Activated CD4-positive, alpha-beta T cell treated with anti-CD3 and anti-CD28 coated beads, Interleukin-2, amount 50 U/mL, for 4 hours (primary cell): ENCODE data around the gene PIBF1.
"Not testable (repeated sequence)": the region's sequence is repeated elsewhere in the genome, so short reads cannot be mapped to it uniquely, and the experiment has no call there.

Experiments
- DNase-seq, 2 experiments: peaks; one replicate each; pipeline ENCODE4 v3.0.0-alpha.2; 2020

PIBF1 gene

DNA sequence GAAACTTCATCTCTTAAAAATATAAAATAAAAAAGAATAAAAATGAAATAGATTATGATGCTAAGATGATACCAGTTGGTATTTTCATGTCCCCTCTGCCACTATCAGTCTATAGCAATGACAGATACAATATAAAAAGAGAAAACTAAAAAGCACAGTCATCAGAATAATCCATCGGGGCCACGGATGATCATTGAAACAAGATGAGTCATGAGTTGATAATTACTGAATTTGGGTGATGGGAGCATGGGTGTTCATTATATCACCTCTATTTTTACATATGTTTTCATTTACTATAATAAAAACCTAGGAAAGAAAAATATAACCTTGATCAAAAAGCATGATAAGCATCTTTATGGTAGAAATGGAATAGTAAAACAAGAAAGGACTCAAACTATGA is 41.1 kb downstream of the PIBF1 start:
- DNase-seq, result no peak

- no peak for DNase-seq
Observed at GRCh38 chr13:72823724-72824123, 41.8 kb downstream of the PIBF1 start.

- DNase-seq, result no peak
Observed at GRCh38 chr13:72834601-72835000, 52.7 kb downstream of the PIBF1 start.

DNA sequence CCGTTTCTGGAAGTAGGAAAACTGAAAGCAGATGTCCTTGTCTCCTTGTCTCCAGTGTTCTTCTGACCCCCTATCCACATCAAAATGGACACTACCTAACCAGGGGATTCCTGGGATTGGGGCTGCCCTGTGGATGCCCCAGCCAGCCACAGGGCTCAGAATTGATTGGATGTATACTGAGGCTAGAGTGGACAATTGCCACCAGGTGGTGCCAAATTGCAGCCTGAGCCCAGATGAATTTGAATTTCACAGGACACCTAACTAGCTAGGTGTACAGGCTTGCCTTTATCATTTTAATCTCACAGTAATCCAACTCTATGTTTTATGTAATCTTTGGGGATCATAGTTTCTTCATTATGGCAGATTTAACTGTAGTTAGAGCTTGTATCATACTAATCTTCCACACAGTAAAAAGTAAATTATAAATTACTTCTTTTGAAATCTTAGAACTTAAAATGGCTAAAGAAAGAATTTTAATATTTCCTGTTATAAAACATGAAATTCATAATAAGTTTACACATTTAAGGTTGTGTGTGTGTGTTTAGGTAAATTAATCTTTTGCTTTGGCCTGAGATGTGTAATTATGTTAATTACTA is 58.0 kb downstream of the PIBF1 start:
- DNase-seq, result peak; percentile 15 to 22

DNA sequence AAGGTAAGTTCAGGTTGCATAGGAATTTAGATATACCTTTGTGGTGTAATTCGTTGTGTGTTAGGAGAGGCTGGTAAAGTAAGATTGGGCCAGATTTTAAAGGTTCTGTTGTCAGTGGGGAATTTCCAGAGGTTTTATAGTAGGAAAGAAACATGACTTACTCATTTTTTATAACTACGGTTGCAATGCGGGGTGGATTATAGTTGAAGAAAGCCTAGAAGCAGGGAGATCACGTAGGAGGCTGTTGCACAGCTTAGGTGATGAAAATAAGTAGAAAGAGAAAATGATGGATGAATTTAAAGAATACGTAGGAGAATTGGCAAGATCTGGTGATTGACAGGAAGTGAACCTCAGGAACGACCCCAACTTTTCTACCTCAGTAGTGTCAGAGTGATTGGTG is 61.1 kb downstream of the PIBF1 start:
- DNase-seq, result no peak

- DNase-seq, result not testable (repeated sequence)
Observed at GRCh38 chr13:72845148-72845547, 63.2 kb downstream of the PIBF1 start.

GRCh38 chr13:72849571-72849970 is 67.6 kb downstream of the PIBF1 start:
- no peak for DNase-seq

GRCh38 chr13:72850959-72851677 is 69.2 kb downstream of the PIBF1 start:
- no peak for DNase-seq

- DNase-seq, result no peak
Observed at GRCh38 chr13:72851678-72852014, 69.7 kb downstream of the PIBF1 start.

DNA sequence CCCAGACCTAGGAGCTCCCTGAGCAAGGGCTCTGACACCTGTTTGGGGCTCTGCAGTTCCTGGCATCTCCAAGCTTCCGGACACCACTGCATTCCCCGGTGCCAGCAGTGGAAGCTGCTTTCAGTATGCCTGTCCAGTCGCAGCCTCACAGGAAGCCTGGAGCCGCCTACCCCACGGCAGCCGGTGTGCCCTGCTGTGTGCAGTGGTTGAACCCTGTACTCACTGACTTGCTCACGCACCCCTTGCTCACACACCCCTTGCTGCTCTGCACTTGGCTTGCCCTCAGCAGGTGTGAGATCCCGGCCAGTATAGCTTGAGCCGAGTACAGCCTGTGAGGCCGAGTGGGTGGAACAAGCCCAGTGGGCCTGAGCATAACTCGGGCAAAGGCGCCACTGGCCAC is 70.3 kb downstream of the PIBF1 start:
- no peak for DNase-seq

DNA sequence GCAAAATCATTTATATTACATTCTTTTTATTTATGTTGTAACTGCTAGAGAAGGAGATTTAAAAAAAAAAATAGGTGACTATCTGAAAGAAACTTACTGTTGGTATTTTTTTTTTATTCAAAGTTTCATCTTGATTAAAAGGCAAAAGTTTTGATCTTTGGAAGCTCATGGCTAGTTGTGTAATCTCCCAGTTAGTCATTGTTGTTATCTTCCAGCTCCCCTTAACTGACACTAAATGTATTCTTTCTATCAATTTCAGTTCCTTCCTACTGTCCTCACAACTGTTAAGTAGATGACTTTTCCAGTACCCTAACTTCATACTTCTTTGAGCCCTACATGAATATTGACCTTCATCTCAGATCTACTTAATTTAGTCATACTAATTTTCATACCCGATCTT is 71.1 kb downstream of the PIBF1 start:
- DNase-seq, result no peak

DNA sequence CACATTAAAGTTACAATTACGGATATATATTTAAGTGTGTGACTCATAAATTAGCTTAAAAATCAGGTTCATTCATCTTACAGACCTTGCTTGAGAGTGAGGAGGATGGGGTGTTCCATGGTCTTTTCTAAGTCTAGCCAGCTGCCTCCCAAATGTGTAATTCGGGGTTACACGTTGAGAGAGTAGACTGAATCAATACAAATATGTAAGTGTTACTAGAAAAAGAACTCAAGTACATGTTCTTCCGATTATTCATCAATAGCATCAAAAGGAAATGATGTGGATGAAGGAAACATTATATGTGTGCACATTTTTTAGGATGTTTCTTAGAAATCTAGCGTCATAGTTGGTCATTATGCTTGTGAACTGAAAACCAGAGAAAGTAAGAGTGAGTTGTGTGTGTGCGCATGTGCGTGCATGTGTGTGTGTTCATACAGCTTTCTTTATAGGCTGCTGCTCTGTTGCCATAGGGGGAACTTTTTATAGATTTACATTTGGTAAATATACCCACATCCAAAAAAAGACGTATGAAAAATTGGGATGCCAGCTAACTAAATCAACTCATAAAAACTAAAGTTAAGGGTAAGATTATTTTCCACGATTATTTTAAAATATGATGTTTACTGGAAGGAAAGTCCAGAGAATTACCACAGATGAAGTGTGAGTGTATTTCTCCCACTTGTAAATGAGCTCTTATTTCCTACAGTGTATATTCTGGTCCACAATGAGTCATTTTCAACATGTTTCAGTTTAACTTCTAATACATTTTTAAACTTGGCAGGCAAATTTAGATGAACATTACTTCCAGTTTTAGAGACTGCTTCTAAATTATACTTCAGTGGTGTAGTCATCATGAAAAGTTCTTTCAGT is 82.4 kb downstream of the PIBF1 start:
- no peak for DNase-seq

- DNase-seq, result no peak
Observed at GRCh38 chr13:72868229-72868628, 86.3 kb downstream of the PIBF1 start.

DNA sequence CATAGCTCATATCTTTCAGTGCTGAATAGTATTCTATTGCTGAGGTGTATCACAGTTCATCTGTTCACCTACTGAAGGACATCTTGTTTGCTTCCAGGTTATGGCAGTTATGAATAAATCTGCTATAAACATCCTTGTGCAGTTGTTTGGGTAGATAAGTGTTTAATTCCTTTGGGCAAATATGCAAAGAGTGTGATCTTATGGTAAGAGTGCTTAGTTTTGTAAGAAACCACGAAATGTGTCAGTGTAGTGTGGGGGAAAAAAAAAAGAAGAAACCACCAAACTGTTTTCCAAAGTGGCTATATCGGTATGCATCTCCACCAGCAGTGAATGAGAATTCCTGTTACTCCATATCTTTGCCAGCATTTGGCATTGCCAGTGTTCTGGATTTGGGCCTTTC is 93.3 kb downstream of the PIBF1 start:
- no peak for DNase-seq

DNA sequence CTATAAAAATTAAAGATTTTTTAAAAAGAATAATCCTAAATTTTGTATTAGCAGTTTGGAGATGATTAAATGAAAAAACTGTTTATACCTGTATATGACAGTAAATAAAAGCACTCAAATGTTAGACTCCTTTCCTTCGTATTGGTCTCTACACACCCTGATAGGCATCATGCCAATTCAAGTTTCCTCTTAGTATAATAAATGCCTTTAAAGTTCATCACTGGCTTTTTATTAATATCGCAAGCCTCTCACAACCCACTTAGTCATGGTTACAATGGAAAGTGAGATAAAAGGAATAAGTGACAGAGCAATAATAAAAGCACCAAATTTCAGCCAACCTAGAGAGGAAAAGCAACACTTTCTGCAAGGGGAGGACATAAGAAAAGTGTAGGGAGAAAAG is 102.2 kb downstream of the PIBF1 start:
- DNase-seq, result no peak

GRCh38 chr13:72886272-72887067 is 104.5 kb downstream of the PIBF1 start:
- no peak for DNase-seq

DNA sequence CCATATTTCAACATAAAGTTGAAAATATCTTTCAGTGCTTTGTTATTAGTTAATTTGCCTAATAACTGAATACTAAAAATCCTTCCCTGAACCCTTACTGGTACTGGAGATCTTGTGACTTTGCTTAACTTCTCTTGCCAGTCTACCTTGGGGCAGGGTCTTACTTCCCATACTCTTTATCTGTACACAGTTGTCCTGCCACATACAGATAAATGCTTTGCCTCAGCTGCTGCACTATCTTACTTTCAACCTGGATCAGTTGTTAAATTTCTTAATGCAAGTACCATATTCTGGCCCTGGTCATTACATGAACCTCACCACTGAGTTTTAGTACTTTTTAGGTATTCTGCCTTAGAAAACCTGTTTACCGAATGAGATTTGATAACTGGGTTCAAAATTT is 107.6 kb downstream of the PIBF1 start:
- no peak for DNase-seq

GRCh38 chr13:72890546-72890945 is 108.6 kb downstream of the PIBF1 start:
- no peak for DNase-seq

DNA sequence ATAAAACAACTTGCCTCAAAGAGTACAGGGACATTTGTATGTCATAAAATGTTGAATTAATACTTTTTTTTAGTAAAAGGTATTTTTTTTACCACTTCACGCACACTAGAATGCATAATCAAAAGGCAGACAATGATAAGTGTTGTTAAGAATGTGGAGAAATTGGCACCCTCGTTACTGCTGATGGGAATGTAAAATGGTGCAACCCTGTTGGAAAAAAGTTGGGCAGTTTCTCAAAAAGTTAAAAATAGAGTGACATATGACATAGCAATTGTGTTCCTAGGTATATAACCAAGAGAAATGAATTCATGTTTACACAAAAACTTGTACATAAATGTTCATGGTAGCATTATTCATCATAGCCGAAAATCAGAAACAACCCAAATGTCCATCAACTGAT is 109.5 kb downstream of the PIBF1 start:
- no peak for DNase-seq

- DNase-seq, result no peak
Observed at GRCh38 chr13:72896869-72897268, 114.9 kb downstream of the PIBF1 start.

DNA sequence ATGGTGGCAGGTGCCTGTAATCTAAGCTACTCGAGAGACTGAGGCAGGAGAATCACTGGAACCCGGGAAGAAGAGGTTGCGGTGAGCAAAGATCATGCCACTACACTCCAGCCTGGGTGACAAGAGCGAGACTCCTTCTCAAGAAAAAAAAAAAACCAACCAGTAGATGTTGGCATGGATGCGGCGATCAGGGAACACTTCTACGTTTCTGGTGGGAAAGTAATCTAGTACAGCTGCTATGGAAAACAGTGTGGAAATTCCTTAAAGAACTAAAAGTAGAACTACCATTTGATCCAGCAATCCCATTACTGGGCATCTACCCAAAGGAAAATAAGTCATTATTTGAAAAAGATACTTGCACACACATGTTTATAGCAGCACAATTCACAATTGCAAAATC is 119.6 kb downstream of the PIBF1 start:
- DNase-seq, result not testable (repeated sequence)

DNA sequence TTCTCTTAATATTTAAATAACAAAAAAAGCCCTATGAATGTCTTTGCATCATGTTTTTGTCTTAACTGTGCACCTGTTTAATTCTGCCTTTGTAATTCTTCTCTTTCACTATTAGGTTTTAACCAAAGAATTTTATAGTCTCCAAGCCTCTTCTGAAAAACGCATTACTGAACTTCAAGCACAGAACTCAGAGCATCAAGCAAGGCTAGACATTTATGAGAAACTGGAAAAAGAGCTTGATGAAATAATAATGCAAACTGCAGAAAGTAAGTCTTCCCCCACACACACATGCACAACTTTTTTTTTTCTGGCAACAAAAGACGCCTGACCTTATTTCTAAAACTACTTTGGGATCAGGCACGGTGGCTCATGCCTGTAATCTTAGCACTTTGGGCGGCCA is 126.5 kb downstream of the PIBF1 start:
- no peak for DNase-seq

- DNase-seq, result no peak
Observed at GRCh38 chr13:72911981-72912380, 130.0 kb downstream of the PIBF1 start.
